ENCODE data around the gene ATP11B.

- TF ChIP-seq, protein P1, sequence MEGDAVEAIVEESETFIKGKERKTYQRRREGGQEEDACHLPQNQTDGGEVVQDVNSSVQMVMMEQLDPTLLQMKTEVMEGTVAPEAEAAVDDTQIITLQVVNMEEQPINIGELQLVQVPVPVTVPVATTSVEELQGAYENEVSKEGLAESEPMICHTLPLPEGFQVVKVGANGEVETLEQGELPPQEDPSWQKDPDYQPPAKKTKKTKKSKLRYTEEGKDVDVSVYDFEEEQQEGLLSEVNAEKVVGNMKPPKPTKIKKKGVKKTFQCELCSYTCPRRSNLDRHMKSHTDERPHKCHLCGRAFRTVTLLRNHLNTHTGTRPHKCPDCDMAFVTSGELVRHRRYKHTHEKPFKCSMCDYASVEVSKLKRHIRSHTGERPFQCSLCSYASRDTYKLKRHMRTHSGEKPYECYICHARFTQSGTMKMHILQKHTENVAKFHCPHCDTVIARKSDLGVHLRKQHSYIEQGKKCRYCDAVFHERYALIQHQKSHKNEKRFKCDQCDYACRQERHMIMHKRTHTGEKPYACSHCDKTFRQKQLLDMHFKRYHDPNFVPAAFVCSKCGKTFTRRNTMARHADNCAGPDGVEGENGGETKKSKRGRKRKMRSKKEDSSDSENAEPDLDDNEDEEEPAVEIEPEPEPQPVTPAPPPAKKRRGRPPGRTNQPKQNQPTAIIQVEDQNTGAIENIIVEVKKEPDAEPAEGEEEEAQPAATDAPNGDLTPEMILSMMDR (IDR thresholded peaks at IDR 0.05; ENCODE audit: low read depth, low read length), result no peak
- no peak for TF ChIP-seq POLR2A (IDR thresholded peaks at IDR 0.05; ENCODE audit: extremely low read depth, insufficient read length)
Observed at GRCh38 chr3:182914341-182914740, 121.0 kb downstream of the ATP11B start.
